DMS 273 treated with DMSO at 0.1 percent for 48 hours (cell line): ENCODE measurements around the gene FOXO1.

Experiments used
- DNase-seq: peaks from one replicate; lab custom pipeline; 2025; lab: John Stamatoyannopoulos, UW

Gene FOXO1

DNA sequence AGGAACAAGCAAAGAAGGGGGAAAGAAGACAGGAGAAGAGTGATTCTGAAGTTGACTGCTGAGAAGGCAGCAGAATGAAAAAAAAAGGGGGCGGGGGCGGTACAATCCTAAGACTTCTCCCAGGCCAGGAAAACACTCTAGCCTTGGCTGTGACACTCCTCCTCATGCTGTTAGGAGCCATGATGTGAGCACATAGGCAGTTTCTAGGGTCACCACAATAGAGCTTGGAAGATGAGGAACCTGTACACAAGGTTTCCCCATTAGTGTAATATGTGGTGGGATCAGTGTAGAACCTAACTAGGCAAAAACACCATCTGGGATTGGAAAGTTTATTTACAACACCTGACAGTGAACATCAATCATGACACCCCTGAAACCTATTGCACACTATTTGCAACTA is 86.9 kb downstream of the FOXO1 start:
- DNase-seq: no peak

DNA sequence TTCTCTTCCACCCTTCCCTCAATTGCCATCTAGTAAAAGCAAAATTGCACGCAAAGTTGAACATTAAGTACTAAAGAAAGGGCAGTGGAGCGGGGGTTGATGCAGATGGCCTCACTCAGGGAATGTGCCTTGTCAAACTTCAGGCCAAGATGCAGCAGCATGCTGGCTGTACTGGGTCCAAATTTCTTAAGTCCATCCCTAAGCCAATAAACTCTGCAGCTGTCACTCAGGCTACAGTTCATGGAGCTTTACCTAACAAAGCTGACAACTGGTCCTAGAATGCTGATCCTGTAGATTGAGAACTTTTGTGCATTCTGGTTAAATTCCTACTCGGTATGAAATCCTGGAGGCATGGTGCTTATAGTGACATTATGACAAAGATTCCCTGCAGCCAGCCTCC is 88.4 kb downstream of the FOXO1 start:
- DNase-seq: no peak

GRCh38 chr13:40576369-40576768 is 90.1 kb downstream of the FOXO1 start:
- DNase-seq: no peak

GRCh38 chr13:40572961-40573360 is 93.5 kb downstream of the FOXO1 start:
- no peak for DNase-seq

DNA sequence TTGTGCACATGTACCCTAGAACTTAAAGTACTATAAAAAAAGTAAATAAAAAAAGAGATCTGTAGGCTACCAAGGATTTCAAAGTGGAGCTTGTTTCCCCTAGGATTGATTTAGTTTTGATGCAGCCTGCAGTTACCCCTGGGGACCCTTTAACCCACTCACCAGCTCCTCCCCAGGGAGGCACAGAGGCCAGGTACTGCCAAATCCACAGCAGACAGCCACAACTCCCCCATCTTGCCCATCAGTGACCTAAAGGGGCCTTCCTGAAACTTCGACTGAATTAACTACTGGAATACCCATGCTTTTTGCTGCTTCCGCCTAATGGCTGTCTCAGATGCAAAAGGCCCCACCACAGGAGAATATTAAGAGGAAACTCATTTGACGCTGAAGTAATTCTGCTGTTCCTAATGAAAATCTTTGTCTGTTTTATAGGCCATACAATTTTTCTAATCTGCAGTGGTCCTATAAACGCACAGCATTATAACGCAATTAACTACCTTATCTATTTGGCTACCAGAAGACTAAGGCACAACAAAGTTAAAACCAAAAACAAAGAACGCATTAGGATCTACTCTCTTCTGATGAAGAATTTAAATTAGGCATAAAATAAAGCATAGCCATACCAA is 95.0 kb downstream of the FOXO1 start:
- DNase-seq: no peak

DNA sequence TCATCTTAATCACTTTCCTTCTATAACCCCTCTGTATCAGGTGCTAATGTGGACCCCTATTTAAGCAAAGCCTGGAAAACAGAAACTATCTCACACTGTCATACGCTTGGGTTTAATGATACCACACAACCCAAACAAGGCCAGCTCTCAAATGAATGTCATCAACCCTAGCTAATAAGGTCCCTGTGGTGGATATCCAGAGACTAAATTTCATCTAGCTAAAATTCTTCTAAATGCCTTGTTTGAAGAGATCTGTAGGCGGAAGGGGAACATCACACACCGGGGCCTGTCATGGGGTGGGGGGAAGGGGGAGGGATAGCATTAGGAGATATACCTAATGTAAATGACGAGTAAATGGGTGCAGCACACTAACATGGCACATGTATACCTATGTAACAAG is 95.5 kb downstream of the FOXO1 start:
- no peak for DNase-seq

- no peak for DNase-seq
These were observed 97.5 kb downstream of the FOXO1 start for GRCh38 chr13:40569024-40569350.

DNA sequence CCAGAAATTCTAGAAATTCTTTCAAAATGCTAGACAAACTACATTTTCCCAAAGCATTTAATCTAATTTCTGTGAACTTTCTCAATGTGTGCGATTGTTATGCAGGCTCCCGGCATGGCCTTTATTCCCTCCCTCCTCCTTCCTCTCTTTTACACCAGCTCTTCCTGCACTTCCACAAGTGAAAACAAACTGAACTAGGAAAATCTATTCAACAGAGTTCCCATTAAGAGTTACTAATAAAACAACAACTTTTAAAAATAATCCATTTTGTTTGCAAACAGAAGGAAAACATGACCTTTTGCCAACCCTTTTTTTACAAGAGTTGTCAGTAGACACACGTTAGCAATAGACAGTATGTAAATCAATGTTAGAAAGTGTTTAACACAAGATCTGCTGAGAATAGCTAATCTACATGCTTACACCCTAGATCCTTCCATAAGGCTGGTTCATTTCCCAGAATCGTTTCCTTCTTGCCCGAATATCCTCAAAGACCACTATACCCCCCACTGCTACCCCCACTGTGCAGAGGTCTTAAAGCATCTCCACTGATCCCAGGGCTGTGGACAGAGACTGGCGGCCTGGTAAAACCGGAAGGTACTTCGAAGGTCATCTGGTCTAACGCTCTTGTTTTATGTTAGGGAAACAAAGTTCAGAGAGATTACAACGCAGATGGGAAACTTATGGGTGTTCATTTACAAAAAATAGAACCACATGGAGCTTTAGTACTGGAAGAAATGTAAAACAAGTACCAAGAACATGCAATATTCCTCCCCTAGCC is 98.0 kb downstream of the FOXO1 start:
- no peak for DNase-seq

DNA sequence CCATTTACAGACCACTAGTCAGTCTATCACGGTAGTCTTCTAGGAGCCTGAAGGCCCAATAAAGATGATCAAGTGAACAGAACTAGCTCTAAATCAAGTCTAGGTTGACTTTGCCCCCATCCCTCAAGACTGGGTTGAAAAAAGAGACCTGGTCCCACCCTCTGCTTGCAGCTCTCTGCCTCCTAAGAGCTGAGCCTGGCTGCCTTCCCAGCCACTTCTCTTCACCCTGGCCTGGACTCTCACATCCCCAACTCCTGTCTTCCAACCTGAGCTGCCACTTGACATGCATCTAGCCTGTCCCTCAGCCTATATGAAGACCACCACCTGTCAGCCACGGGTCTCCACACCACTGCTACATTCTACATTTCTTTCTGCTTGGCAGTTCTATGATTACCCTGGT is 99.6 kb downstream of the FOXO1 start:
- DNase-seq: no peak

- DNase-seq: no peak
These were observed 100.9 kb downstream of the FOXO1 start for GRCh38 chr13:40565282-40566148.

DNA sequence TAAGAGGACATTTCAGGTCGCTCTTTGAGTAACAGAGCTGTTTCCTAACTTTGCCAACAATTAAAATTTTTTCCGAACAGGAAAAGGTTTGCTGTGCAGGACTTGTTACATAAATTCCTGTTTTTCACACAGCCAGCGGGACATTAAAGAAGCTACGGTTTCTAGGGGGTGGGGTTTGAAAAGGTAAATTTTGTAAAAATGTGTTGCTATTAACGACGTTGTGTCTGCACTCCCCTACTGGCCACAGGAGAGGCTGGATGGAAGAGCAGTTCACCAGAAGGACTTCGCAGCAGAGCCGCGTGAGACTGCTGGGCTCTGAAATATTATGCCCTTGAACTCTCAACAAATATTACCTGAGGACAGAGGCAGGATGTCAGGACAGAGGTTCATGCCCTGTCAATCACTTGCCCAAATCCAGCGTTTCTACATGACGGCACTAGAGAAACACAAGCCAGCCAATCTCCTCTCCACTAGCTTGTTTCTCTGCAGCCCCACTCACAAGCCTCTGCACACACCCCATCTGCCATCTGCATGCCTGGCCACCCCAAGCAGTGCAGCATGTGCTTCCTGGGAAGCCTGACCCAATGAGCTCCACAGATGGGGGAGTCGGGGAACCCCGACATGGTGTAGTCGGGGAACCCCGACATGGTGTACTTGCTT is 102.0 kb downstream of the FOXO1 start:
- DNase-seq: no peak

- DNase-seq: no peak
These were observed 102.9 kb downstream of the FOXO1 start for GRCh38 chr13:40563350-40564125.

DNA sequence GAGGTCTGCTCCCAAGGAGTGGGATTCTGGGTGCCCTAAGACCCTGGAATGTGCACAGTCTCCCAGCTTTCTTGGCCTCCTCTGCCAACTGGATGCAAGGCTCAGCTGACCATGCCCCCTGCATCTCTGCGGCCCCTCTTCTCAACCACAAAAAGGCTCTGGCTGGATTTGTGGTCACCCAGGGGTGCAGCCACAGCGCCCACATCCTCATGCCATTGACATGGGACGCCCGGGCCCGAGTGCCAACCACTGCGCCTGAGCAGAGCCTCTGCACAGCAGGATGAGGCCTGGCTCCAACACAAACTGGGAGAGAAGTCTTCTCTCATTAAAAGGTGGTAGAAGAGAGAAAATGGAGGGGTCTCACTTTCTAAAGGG is 103.5 kb downstream of the FOXO1 start:
- no peak for DNase-seq

DNA sequence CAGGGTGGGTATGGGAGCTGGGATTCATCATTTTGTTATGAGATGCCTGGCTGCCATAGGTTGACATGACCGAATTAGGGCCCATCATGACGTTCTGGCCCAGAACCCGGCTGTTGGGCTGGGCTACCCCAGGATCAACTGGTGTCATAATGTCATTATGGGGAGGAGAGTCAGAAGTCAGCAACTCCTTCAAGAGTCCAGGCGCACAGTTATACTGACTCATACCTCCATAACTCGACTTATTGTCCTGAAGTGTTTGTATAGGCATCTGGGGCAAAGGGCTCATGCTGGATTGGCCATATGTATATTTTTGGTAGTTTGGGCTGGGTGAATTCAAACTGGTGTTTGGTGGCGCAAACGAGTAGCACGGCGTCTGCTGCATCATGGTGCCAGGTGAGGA is 106.5 kb downstream of the FOXO1 start:
- DNase-seq: no peak

- no peak for DNase-seq
These were observed 107.8 kb downstream of the FOXO1 start for GRCh38 chr13:40558656-40559055.

DNA sequence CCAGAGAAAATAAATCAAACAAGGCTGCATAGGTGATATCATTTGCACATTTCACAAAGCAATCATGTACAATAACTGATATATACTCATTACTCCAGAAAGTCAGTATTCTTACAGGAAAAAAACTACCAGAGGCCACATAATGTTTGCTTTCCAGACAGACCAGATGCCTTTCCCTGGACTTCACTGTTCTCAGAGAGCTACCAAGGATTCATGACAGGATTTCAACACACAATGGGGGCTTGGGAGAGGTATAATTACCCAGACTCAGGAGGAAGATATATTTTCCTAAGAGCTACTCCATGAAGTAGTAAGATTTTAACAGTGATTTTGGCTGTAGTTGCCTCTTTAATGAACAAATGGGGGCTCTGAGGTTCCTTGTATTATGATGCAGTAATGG is 110.0 kb downstream of the FOXO1 start:
- no peak for DNase-seq

GRCh38 chr13:40553356-40553755 is 113.1 kb downstream of the FOXO1 start:
- DNase-seq: no peak

DNA sequence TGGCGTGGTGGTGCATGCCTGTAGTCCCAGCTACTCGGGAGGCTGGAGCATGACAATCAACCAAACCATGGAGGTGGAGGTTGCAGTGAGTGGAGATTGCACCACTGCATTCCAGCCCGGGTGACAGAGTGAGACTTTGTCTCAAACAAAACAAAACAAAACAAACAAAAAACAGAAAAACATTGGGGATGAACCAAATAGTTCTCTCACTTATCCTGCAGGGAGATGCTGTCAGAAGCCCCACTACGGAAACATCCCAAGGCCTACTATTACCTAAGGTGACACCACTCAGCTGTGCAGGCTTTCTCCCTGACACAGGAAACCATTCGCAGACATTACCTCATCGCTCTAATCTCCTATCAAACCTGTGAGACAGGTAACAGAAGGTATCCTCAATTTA is 113.5 kb downstream of the FOXO1 start:
- DNase-seq: no peak

- DNase-seq: no peak
These were observed 116.3 kb downstream of the FOXO1 start for GRCh38 chr13:40550130-40550529.

DNA sequence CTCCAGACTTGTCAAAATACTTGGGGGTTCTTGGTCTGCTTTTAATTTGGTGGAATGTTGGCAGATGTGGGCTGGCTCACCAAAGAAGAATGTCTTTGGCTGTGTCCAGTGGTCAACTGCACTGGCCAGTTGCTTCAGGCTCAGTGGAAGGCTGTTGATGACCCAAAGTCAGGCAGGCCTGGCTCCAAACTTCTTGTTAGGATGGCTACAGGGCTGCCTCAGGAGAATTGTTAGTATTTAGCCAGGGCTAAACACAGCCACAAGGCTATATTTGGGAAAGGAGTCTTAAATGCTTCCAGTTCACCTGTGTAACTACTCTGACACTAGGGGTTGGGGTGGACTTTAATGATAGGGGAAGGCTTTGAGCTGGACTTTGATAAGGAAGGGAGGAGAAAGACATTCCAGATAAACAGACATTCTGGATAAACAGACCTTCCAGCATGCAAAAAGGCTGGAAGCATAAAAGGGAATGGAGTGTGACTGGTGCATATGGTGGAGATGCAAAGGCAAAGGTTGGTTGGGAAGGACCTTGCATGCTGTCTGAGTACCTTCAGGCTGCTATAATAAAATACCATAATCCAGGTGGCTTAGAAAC is 116.8 kb downstream of the FOXO1 start:
- DNase-seq: no peak

- DNase-seq: no peak
These were observed 118.7 kb downstream of the FOXO1 start for GRCh38 chr13:40547591-40548315.
